Activated CD8-positive, alpha-beta memory T cell treated with anti-CD3 and anti-CD28 coated beads for 48 hours (primary cell): ENCODE data around the gene GTPBP2.
"Not testable (repeated sequence)": the region's sequence is repeated elsewhere in the genome, so short reads cannot be mapped to it uniquely, and the experiment has no call there.

Experiments
- DNase-seq, 3 experiments: peaks; one replicate each; pipeline ENCODE4 v3.0.0-alpha.2; 2020; ENCODE audit warnings: low read depth in 2 of 3, low spot score in 2 of 3

Gene GTPBP2

GRCh38 chr6:43629104-43629504, at the start of gene GTPBP2:
TSS of gene GTPBP2 (minus strand) at chr6:43629264. CDS start at chr6:43629162, 102 bp downstream.
- peak; percentile 79 to 95 (median 84) for DNase-seq

- DNase-seq, result no peak
These were observed 49.3 kb upstream of the GTPBP2 start for GRCh38 chr6:43678341-43678740.

GRCh38 chr6:43677759-43678158, 48.7 kb upstream of the GTPBP2 start:
- DNase-seq, result no peak

- DNase-seq, result no peak
These were observed 48.0 kb upstream of the GTPBP2 start for GRCh38 chr6:43676962-43677606.

GRCh38 chr6:43674921-43675320, 45.9 kb upstream of the GTPBP2 start:
- DNase-seq, result no peak

- no peak for DNase-seq
These were observed 45.2 kb upstream of the GTPBP2 start for GRCh38 chr6:43674291-43674690.

GRCh38 chr6:43673444-43674084, 44.5 kb upstream of the GTPBP2 start:
- no peak for DNase-seq

- DNase-seq, result no peak
These were observed 43.0 kb upstream of the GTPBP2 start for GRCh38 chr6:43671801-43672690.

- no peak for DNase-seq
These were observed 42.1 kb upstream of the GTPBP2 start for GRCh38 chr6:43671011-43671800.

- no peak for DNase-seq
These were observed 41.5 kb upstream of the GTPBP2 start for GRCh38 chr6:43670623-43670986.

GRCh38 chr6:43669922-43670622, 41.0 kb upstream of the GTPBP2 start:
- no peak for DNase-seq

GRCh38 chr6:43669050-43669921, 40.2 kb upstream of the GTPBP2 start:
- no peak for DNase-seq

- peak in 2 of 3 experiments; percentile 24 to 48 for DNase-seq
These were observed 39.3 kb upstream of the GTPBP2 start for GRCh38 chr6:43668151-43669028.

GRCh38 chr6:43667245-43668150, 38.4 kb upstream of the GTPBP2 start:
- peak; percentile 31 to 81 (median 58) for DNase-seq

GRCh38 chr6:43666196-43666920, 37.3 kb upstream of the GTPBP2 start:
- DNase-seq, result no peak

GRCh38 chr6:43665376-43665775, 36.3 kb upstream of the GTPBP2 start:
- DNase-seq, result no peak

GRCh38 chr6:43662948-43663347, 33.9 kb upstream of the GTPBP2 start:
- not testable (repeated sequence) for DNase-seq
